SIG-M5 treated with dmso at 0.1 percent for 504 hours (cell line): ENCODE measurements around the gene MLYCD.

Source experiments
- DNase-seq: peaks from one replicate; lab custom pipeline; 2025; ENCODE audit not compliant: unreplicated experiment; lab: John Stamatoyannopoulos, UW

MLYCD gene

GRCh38 chr16:83899272-83899897, 470 bp downstream of the MLYCD start:
- DNase-seq: peak; percentile 28

GRCh38 chr16:83899978-83900377, 1.1 kb downstream of the MLYCD start:
- DNase-seq: no peak

GRCh38 chr16:83900571-83900970, 1.7 kb downstream of the MLYCD start:
- no peak for DNase-seq

GRCh38 chr16:83901101-83901500, 2.2 kb downstream of the MLYCD start:
- no peak for DNase-seq

GRCh38 chr16:83903751-83904150, 4.8 kb downstream of the MLYCD start:
- no peak for DNase-seq

- no peak for DNase-seq
These were observed 7.8 kb downstream of the MLYCD start for GRCh38 chr16:83906683-83907082.

- no peak for DNase-seq
These were observed 8.2 kb downstream of the MLYCD start for GRCh38 chr16:83907111-83907510.

- no peak for DNase-seq
These were observed 8.8 kb downstream of the MLYCD start for GRCh38 chr16:83907631-83908250.

- DNase-seq: no peak
These were observed 9.9 kb downstream of the MLYCD start for GRCh38 chr16:83908798-83909197.

- DNase-seq: no peak
These were observed 12.4 kb downstream of the MLYCD start for GRCh38 chr16:83911290-83911689.

GRCh38 chr16:83912519-83913244, 13.8 kb downstream of the MLYCD start:
- no peak for DNase-seq

GRCh38 chr16:83913245-83913633, 14.3 kb downstream of the MLYCD start:
- no peak for DNase-seq

GRCh38 chr16:83914091-83914710, 15.3 kb downstream of the MLYCD start:
- DNase-seq: no peak

- DNase-seq: no peak
These were observed 16.2 kb downstream of the MLYCD start for GRCh38 chr16:83915081-83915480.

- DNase-seq: no peak
These were observed 16.6 kb downstream of the MLYCD start for GRCh38 chr16:83915491-83915890.

- DNase-seq: no peak
These were observed 18.5 kb downstream of the MLYCD start for GRCh38 chr16:83917152-83918120.

- no peak for DNase-seq
These were observed 22.1 kb downstream of the MLYCD start for GRCh38 chr16:83920894-83921491.

- DNase-seq: no peak
These were observed 24.9 kb downstream of the MLYCD start for GRCh38 chr16:83923581-83924365.

- no peak for DNase-seq
These were observed 25.8 kb downstream of the MLYCD start for GRCh38 chr16:83924686-83925085.
